ENCODE measurements around the gene SEPTIN10.

The SEPTIN10 gene

GRCh38 chr2:109555346-109555900 is 58.3 kb downstream of the SEPTIN10 start:
- TF ChIP-seq GATA2 (IDR thresholded peaks at IDR 0.05; ENCODE audit: low read depth, low read length) (no peak), GATA3 (IDR thresholded peaks at IDR 0.05; ENCODE audit: low read depth, low read length) (no peak)

- no peak for TF ChIP-seq GATA2 (IDR thresholded peaks at IDR 0.05; ENCODE audit: low read depth, low read length)
- no peak for TF ChIP-seq GATA3 (IDR thresholded peaks at IDR 0.05; ENCODE audit: low read depth, low read length)
Measured at GRCh38 chr2:109554758-109555157, 59.0 kb downstream of the SEPTIN10 start.

GRCh38 chr2:109549016-109549590 is 64.7 kb downstream of the SEPTIN10 start:
- TF ChIP-seq GATA3 (IDR thresholded peaks at IDR 0.05; ENCODE audit: low read depth, low read length) (no peak), GATA2 (IDR thresholded peaks at IDR 0.05; ENCODE audit: low read depth, low read length) (no peak)

- no peak for TF ChIP-seq GATA2 (IDR thresholded peaks at IDR 0.05; ENCODE audit: low read depth, low read length)
- no peak for TF ChIP-seq GATA3 (IDR thresholded peaks at IDR 0.05; ENCODE audit: low read depth, low read length)
Measured at GRCh38 chr2:109547280-109547679, 66.5 kb downstream of the SEPTIN10 start.

- TF ChIP-seq GATA2 (IDR thresholded peaks at IDR 0.05; ENCODE audit: low read depth, low read length) (no peak), GATA3 (IDR thresholded peaks at IDR 0.05; ENCODE audit: low read depth, low read length) (no peak)
Measured at GRCh38 chr2:109545828-109546713, 67.7 kb downstream of the SEPTIN10 start.

- TF ChIP-seq GATA3 (IDR thresholded peaks at IDR 0.05; ENCODE audit: low read depth, low read length) (no peak), GATA2 (IDR thresholded peaks at IDR 0.05; ENCODE audit: low read depth, low read length) (no peak)
Measured at GRCh38 chr2:109542384-109542783, 71.4 kb downstream of the SEPTIN10 start.

GRCh38 chr2:109538546-109538945 is 75.2 kb downstream of the SEPTIN10 start:
- TF ChIP-seq GATA3 (IDR thresholded peaks at IDR 0.05; ENCODE audit: low read depth, low read length) (no peak), GATA2 (IDR thresholded peaks at IDR 0.05; ENCODE audit: low read depth, low read length) (no peak)

- TF ChIP-seq GATA3 (IDR thresholded peaks at IDR 0.05; ENCODE audit: low read depth, low read length) (no peak), GATA2 (IDR thresholded peaks at IDR 0.05; ENCODE audit: low read depth, low read length) (no peak)
Measured at GRCh38 chr2:109537565-109538222, 76.1 kb downstream of the SEPTIN10 start.

- TF ChIP-seq GATA3 (IDR thresholded peaks at IDR 0.05; ENCODE audit: low read depth, low read length) (no peak), GATA2 (IDR thresholded peaks at IDR 0.05; ENCODE audit: low read depth, low read length) (no peak)
Measured at GRCh38 chr2:109535217-109535946, 78.4 kb downstream of the SEPTIN10 start.

- no peak for TF ChIP-seq GATA3 (IDR thresholded peaks at IDR 0.05; ENCODE audit: low read depth, low read length)
- TF ChIP-seq GATA2 (IDR thresholded peaks at IDR 0.05; ENCODE audit: low read depth, low read length) = no peak
Measured at GRCh38 chr2:109533823-109534222, 79.9 kb downstream of the SEPTIN10 start.

GRCh38 chr2:109532728-109533076 is 81.1 kb downstream of the SEPTIN10 start:
- TF ChIP-seq GATA2 (IDR thresholded peaks at IDR 0.05; ENCODE audit: low read depth, low read length) (no peak), GATA3 (IDR thresholded peaks at IDR 0.05; ENCODE audit: low read depth, low read length) (no peak)

- no peak for TF ChIP-seq GATA2 (IDR thresholded peaks at IDR 0.05; ENCODE audit: low read depth, low read length)
- no peak for TF ChIP-seq GATA3 (IDR thresholded peaks at IDR 0.05; ENCODE audit: low read depth, low read length)
Measured at GRCh38 chr2:109531896-109532727, 81.7 kb downstream of the SEPTIN10 start.

- TF ChIP-seq GATA3 (IDR thresholded peaks at IDR 0.05; ENCODE audit: low read depth, low read length) (no peak), GATA2 (IDR thresholded peaks at IDR 0.05; ENCODE audit: low read depth, low read length) (no peak)
Measured at GRCh38 chr2:109531221-109531620, 82.5 kb downstream of the SEPTIN10 start.

Measured in SH-SY5Y (cell line).